Omental fat pad (tissue), 4 donors: ENCODE data around the gene TMEM108. TPM values are rescaled to one million over a fixed set of nuclear protein-coding genes. Genes with fewer than 3 reads are reported as not detected.

Experiments
- ATAC-seq: fragments of 150-250 bp; one replicate; pipeline ENCODE4 v1.9.1; 2016; ENCODE audit warnings: mild to moderate bottlenecking, moderate library complexity; ENCODE audit not compliant: low FRiP score
- DNase-seq: peaks from one replicate; pipeline ENCODE4 v3.0.0-alpha.2; 2019; ENCODE audit warnings: low spot score
- total RNA-seq, 4 donors: library from RNA; depleted of rRNA; stranded (reverse); fragments of >200 nt; gene quantifications; one replicate each; pipeline ENCODE4 v1.1.0, GENCODE V29; 2016
- TF ChIP-seq, protein P1 (sequence below), 3 donors: fragments of 450-650 bp; IDR thresholded peaks; one replicate each; pipeline ENCODE4 v1.5.1; 2016 to 2017; ENCODE audit warnings: antibody characterized with exemption in 3 of 3, mild to moderate bottlenecking in 3 of 3, moderate library complexity in 2 of 3

The TMEM108 gene
- total RNA-seq, 4 donors from 2014 or later, result 0.93 to 1.3 (median 0.96) TPM; not detected in 1

DNA sequence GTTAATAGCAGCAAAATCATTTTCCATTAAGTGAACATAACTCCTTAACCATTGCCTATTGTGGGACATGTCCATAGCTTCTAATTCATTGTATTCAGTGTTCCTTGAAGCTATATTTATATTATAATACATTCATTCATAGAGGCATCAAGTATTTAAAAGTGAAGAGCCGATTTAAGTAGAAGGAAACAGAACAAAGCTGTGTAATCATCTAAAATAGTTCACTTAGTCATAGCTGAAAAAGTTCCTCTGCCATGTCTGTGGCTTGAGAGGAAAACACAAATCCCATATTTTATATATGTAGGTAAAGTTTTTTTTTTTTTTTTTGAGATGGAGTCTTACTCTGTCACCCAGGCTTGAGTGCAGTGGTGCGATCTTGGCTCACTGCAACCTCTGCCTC, 54.5 kb downstream of the TMEM108 start:
- TF ChIP-seq, protein P1, sequence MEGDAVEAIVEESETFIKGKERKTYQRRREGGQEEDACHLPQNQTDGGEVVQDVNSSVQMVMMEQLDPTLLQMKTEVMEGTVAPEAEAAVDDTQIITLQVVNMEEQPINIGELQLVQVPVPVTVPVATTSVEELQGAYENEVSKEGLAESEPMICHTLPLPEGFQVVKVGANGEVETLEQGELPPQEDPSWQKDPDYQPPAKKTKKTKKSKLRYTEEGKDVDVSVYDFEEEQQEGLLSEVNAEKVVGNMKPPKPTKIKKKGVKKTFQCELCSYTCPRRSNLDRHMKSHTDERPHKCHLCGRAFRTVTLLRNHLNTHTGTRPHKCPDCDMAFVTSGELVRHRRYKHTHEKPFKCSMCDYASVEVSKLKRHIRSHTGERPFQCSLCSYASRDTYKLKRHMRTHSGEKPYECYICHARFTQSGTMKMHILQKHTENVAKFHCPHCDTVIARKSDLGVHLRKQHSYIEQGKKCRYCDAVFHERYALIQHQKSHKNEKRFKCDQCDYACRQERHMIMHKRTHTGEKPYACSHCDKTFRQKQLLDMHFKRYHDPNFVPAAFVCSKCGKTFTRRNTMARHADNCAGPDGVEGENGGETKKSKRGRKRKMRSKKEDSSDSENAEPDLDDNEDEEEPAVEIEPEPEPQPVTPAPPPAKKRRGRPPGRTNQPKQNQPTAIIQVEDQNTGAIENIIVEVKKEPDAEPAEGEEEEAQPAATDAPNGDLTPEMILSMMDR (IDR thresholded peaks at IDR 0.05), result no peak
- DNase-seq (no peak), ATAC-seq (no peak)

DNA sequence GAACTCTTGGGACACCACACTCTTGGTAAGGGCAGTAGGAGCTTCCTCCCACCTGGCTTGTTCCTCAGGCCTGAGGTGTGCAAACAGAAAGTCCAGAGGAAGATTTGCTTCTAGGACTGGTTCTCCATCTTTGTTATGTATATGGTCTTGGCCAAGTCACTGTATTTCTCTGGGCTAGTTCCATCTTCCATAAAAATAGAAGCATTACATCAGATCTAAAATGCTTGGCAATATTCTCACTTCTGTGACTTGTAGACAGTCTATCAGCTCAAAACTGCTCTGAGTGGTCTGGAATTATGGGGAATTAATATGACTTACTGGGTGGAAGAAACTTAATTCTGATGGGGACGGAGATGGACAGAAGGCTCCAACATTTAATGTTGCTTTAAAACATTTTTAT, 55.2 kb downstream of the TMEM108 start:
- TF ChIP-seq, protein P1 (IDR thresholded peaks at IDR 0.05), result no peak
- DNase-seq, result no peak
- ATAC-seq, result no peak

DNA sequence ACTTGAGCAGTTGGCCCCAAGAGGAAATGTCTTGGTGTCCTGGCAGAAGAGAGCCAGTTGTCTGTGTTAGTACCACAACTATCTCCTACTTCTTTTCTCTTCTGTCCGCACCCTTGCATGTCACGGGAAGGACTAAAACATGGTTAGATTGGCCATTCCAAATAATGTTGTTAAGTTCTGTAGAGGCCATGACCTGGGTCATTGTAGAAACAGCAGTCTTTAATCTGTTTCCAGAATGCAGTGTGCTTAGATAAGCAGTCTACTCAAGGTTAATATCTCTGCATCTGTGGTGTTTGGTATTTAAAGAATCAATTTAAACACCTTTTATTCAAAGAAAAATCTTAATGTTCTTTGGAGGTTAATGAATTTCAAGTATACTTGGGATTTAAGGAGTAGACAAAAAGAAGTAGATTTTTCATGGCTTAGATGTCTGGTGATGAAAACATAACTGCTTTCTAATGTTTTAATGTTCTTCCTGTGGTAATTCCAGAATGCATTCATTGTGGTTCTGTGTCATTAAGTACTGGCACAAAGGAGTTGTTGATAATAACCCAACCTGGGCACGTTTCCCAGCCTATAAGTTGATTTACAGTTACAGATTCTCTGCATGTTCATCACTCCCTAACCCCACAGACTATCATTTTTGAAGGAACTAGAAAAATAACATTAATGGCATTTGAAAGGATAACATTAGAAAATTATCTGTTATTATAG, 58.9 kb downstream of the TMEM108 start:
- ATAC-seq, result no peak
- TF ChIP-seq, protein P1 (IDR thresholded peaks at IDR 0.05), result no peak
- DNase-seq, result no peak

DNA sequence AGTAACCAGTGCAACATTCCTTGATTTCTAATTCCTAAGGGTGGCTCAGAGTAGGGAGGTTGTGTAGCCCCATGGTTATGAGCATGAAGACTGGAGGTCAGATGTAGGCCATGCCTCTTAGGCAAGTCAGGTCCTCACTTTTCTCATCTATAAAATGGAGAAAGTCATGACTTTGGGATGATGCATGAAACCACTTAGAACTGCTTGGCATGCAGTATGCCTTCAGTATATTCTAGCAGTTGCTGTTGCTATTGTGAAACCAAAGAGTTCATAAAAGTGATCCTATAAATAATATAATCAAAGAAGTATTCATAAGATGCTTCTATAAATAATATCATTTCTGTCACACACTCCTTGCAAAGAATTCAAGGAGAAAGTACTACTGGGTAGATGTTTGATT, 65.5 kb downstream of the TMEM108 start:
- TF ChIP-seq, protein P1 (IDR thresholded peaks at IDR 0.05), result no peak
- DNase-seq, result no peak
- ATAC-seq, result no peak

DNA sequence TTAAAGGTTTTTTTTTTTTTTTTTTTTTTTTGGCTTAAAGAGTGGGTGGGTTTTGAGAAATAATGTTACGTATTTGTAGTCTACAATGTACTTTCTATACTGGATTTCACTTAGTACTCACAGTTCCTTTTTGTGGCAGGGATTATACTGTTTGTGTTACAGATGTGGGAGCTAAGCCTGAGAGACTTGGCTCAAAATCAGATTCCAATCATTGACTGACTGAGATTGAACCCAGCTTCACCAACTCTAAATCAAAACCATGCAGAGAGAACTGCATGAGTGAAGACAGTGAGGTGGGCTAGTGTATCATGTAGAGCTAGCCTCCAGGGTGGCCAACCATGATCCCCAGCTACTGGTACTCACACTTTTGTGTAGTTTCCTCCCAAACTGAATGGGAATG, 68.0 kb downstream of the TMEM108 start:
- TF ChIP-seq, protein P1 (IDR thresholded peaks at IDR 0.05), result no peak
- DNase-seq (no peak), ATAC-seq (no peak)

DNA sequence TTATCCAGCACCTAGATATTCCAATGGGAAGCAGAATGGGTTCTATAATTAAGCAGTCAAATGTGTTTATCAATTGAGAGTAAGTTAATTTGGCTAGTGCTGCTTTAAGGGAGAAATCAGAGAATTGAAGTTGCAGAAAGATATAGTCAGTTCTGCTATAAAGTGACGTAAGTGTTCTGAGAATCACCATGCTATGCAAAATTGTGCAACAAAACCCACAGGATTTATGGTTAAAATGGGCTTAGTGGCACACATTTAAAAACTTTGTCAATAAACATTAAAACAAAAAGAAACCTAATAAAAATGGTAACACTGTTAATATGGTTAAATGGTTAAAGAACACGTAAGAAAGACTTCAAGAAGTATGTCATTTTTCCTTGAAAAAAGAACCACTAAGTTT, 74.5 kb downstream of the TMEM108 start:
- no peak for ATAC-seq
- DNase-seq, result no peak
- TF ChIP-seq, protein P1 (IDR thresholded peaks at IDR 0.05), result no peak

DNA sequence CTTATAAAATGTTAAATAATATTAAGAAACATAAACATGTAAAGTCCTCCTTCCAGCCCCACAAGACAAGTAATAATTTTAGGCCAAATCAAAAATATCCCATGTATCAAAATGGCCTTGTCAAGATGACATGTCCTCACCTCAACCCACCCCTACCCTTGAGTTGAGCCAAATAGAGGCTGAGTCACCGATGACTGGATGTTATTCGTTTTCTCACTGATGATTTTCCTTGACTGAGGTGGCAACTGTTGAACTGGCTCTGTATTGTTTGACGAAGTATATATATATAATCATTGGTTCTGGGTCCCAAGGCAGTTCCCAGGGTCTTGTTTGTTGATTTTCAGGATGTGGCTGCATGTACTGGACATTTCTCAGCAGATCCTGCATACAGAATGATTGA, 75.3 kb downstream of the TMEM108 start:
- TF ChIP-seq, protein P1 (IDR thresholded peaks at IDR 0.05), result no peak
- DNase-seq (no peak), ATAC-seq (no peak)
